Measurements from ENCODE around the gene MFAP1. TPM values are rescaled to one million over a fixed set of nuclear protein-coding genes. Genes with fewer than 3 reads are reported as not detected.

MFAP1 gene
- polyA plus RNA-seq, 1 donor from 2014 or later = 37.7 TPM

GRCh38 chr15:43859546-43859945, 35.1 kb upstream of the MFAP1 start:
- Histone ChIP-seq H3K4me3 (ENCODE audit: low read length) (no peak overlapping the region), H3K36me3 (ENCODE audit: insufficient read depth, low read length) (no peaks in the 10 kb centered on the region)
- no peak for TF ChIP-seq EZH2 (IDR thresholded peaks at IDR 0.05; ENCODE audit: borderline replicate concordance, insufficient read depth, low read length, poor library complexity, severe bottlenecking)
- no peak for TF ChIP-seq POLR2AphosphoS5 (IDR thresholded peaks at IDR 0.05)
- TF ChIP-seq MXI1 (conservative IDR thresholded peaks at IDR 0.05; ENCODE audit: poor library complexity, severe bottlenecking) = no peak
- no peak for TF ChIP-seq CTCF (IDR thresholded peaks at IDR 0.05; ENCODE audit: poor library complexity, severe bottlenecking)
- TF ChIP-seq TAF1 (IDR thresholded peaks at IDR 0.05; ENCODE audit: low read depth) = no peak
- no peak for TF ChIP-seq SMC3 (conservative IDR thresholded peaks at IDR 0.05; ENCODE audit: poor library complexity)

GRCh38 chr15:43854801-43855200, 30.3 kb upstream of the MFAP1 start:
- Histone ChIP-seq H3K27ac (ENCODE audit: low read length) (no peak overlapping the region), H3K9me2 (ENCODE audit: insufficient read depth, low read length) (no peaks in the 10 kb centered on the region), H2AFZ (ENCODE audit: low read depth, low read length) (no peak overlapping the region), H3K27me3 (ENCODE audit: insufficient read depth, low read depth, low read length) (no peaks in the 10 kb centered on the region), H3K9me3 (ENCODE audit: low read length) (no peaks in the 10 kb centered on the region), H4K20me1 (ENCODE audit: insufficient read depth) (no peaks in the 10 kb centered on the region), H3K4me2 (ENCODE audit: low read length) (no peak overlapping the region), H3K36me3 (ENCODE audit: insufficient read depth, low read length) (no peaks in the 10 kb centered on the region), H3K79me2 (replicated peaks; ENCODE audit: insufficient read depth, low read length) (no peaks in the 10 kb centered on the region), H3K4me3 (ENCODE audit: low read length) (no peak overlapping the region), H3K9ac (ENCODE audit: low read length) (no peak overlapping the region), H3F3A (ENCODE audit: insufficient read depth, low read length, poor library complexity, severe bottlenecking) (no peaks in the 10 kb centered on the region)
- no peak for TF ChIP-seq EZH2 (IDR thresholded peaks at IDR 0.05; ENCODE audit: borderline replicate concordance, insufficient read depth, low read length, poor library complexity, severe bottlenecking)
- no peak for TF ChIP-seq TAF1 (IDR thresholded peaks at IDR 0.05; ENCODE audit: low read depth)
- TF ChIP-seq RAD21 (conservative IDR thresholded peaks at IDR 0.05) = no peak
- no peak for TF ChIP-seq POLR2AphosphoS5 (IDR thresholded peaks at IDR 0.05)
- TF ChIP-seq EP300 (conservative IDR thresholded peaks at IDR 0.05; ENCODE audit: poor library complexity, severe bottlenecking) = no peak

More at GRCh38 chr15:43859546-43859945, 35.1 kb upstream of the MFAP1 start:
- Histone ChIP-seq H3K9me3 (ENCODE audit: low read length) (no peaks in the 10 kb centered on the region), H3K9ac (ENCODE audit: low read length) (no peak overlapping the region), H3K9me2 (ENCODE audit: insufficient read depth, low read length) (no peaks in the 10 kb centered on the region), H3F3A (ENCODE audit: insufficient read depth, low read length, poor library complexity, severe bottlenecking) (no peaks in the 10 kb centered on the region), H3K4me2 (ENCODE audit: low read length) (no peak overlapping the region), H3K27ac (ENCODE audit: low read length) (no peak overlapping the region), H4K20me1 (ENCODE audit: insufficient read depth) (no peaks in the 10 kb centered on the region), H2AFZ (ENCODE audit: low read depth, low read length) (no peak overlapping the region), H3K27me3 (ENCODE audit: insufficient read depth, low read depth, low read length) (no peaks in the 10 kb centered on the region), H3K79me2 (replicated peaks; ENCODE audit: insufficient read depth, low read length) (no peaks in the 10 kb centered on the region)

GRCh38 chr15:43852607-43853006, 28.1 kb upstream of the MFAP1 start:
- H3F3A ChIP-seq (ENCODE audit: insufficient read depth, low read length, poor library complexity, severe bottlenecking) = no peaks in the 10 kb centered on the region
- no peaks in the 10 kb centered on the region for H3K9me2 ChIP-seq (ENCODE audit: insufficient read depth, low read length)
- TF ChIP-seq CTCF (IDR thresholded peaks at IDR 0.05; ENCODE audit: poor library complexity, severe bottlenecking) = no peak
- TF ChIP-seq SMC3 (conservative IDR thresholded peaks at IDR 0.05; ENCODE audit: poor library complexity) = no peak
- TF ChIP-seq POLR2AphosphoS5 (IDR thresholded peaks at IDR 0.05) = no peak
- no peak for TF ChIP-seq EP300 (conservative IDR thresholded peaks at IDR 0.05; ENCODE audit: poor library complexity, severe bottlenecking)
- TF ChIP-seq MXI1 (conservative IDR thresholded peaks at IDR 0.05; ENCODE audit: poor library complexity, severe bottlenecking) = no peak
- no peak for TF ChIP-seq EZH2 (IDR thresholded peaks at IDR 0.05; ENCODE audit: borderline replicate concordance, insufficient read depth, low read length, poor library complexity, severe bottlenecking)
- TF ChIP-seq TAF1 (IDR thresholded peaks at IDR 0.05; ENCODE audit: low read depth) = no peak
- TF ChIP-seq REST (IDR thresholded peaks at IDR 0.05; ENCODE audit: borderline replicate concordance) = no peak
- TF ChIP-seq RAD21 (conservative IDR thresholded peaks at IDR 0.05) = no peak
- no peaks in the 10 kb centered on the region for H4K20me1 ChIP-seq (ENCODE audit: insufficient read depth)
- no peak overlapping the region for H3K9ac ChIP-seq (ENCODE audit: low read length)
- H3K4me3 ChIP-seq (ENCODE audit: low read length) = no peak overlapping the region
- H3K36me3 ChIP-seq (ENCODE audit: insufficient read depth, low read length) = no peaks in the 10 kb centered on the region
- H3K4me2 ChIP-seq (ENCODE audit: low read length) = no peak overlapping the region
- H2AFZ ChIP-seq (ENCODE audit: low read depth, low read length) = no peak overlapping the region
- H3K79me2 ChIP-seq (replicated peaks; ENCODE audit: insufficient read depth, low read length) = no peaks in the 10 kb centered on the region
- no peak overlapping the region for H3K27ac ChIP-seq (ENCODE audit: low read length)
- H3K27me3 ChIP-seq (ENCODE audit: insufficient read depth, low read depth, low read length) = no peaks in the 10 kb centered on the region
- H3K9me3 ChIP-seq (ENCODE audit: low read length) = no peaks in the 10 kb centered on the region

Data from neural cell (in vitro differentiated cells).